Activated CD8-positive, alpha-beta T cell treated with anti-CD3 and anti-CD28 coated beads for 36 hours (primary cell): ENCODE results near the gene HAUS5. TPM values are rescaled to one million over a fixed set of nuclear protein-coding genes. Genes with fewer than 3 reads are reported as not detected.
A peak's percentile ranks its signal among the peaks of the same experiment; 100 is the strongest.

Source experiments
- ATAC-seq: fragments of 200-7000 bp; cut with Tn5 transposase; one replicate; pipeline ENCODE4 v1.10.0; 2021; ENCODE audit warnings: mild to moderate bottlenecking, moderate library complexity
- CTCF ChIA-PET: fragments of 350-600 bp; sonication (Branson Sonifier 250); formaldehyde crosslinking; loops from one replicate; lab custom pipeline; 2021; ENCODE audit warnings: antibody characterized with exemption; lab: Charles Lee
- POLR2A ChIA-PET: fragments of 350-600 bp; sonication (Branson Sonifier 250); formaldehyde crosslinking; loops from one replicate; lab custom pipeline; 2021; ENCODE audit warnings: antibody characterized with exemption; lab: Charles Lee
- DNase-seq: peaks from one replicate; pipeline ENCODE4 v3.0.0-alpha.2; 2020
- H3K27ac Mint-ChIP-seq: one replicate; pipeline ENCODE4 v1.8.0; 2021; ENCODE audit warnings: mild to moderate bottlenecking, mixed read lengths
- H3K27me3 Mint-ChIP-seq: one replicate; pipeline ENCODE4 v1.8.0; 2021; ENCODE audit warnings: mixed read lengths
- H3K36me3 Mint-ChIP-seq: one replicate; pipeline ENCODE4 v1.8.0; 2021; ENCODE audit warnings: low read depth, mixed read lengths
- H3K4me1 Mint-ChIP-seq: one replicate; pipeline ENCODE4 v1.8.0; 2021; ENCODE audit warnings: low read depth, mixed read lengths
- H3K4me3 Mint-ChIP-seq: one replicate; pipeline ENCODE4 v1.8.0; 2021; ENCODE audit warnings: mild to moderate bottlenecking, moderate library complexity, mixed read lengths
- H3K9me3 Mint-ChIP-seq: one replicate; pipeline ENCODE4 v1.8.0; 2021; ENCODE audit warnings: mixed read lengths
- intact Hi-C: fragments of 100-400 bp; cut with micrococcal nuclease; formaldehyde crosslinking; loops from one replicate; pipeline ENCODE4 v1.10.0; 2022
- total RNA-seq, 2 experiments: library from RNA; stranded (reverse); gene quantifications; one replicate each; pipeline ENCODE4 v1.2.3, GENCODE V29; 2021
- TF ChIP-seq, protein P1 (sequence below): fragments of 200-600 bp; IDR thresholded peaks from one replicate; pipeline ENCODE4 v1.8.0; 2022; ENCODE audit warnings: antibody characterized with exemption, mild to moderate bottlenecking

The HAUS5 gene, protein sequence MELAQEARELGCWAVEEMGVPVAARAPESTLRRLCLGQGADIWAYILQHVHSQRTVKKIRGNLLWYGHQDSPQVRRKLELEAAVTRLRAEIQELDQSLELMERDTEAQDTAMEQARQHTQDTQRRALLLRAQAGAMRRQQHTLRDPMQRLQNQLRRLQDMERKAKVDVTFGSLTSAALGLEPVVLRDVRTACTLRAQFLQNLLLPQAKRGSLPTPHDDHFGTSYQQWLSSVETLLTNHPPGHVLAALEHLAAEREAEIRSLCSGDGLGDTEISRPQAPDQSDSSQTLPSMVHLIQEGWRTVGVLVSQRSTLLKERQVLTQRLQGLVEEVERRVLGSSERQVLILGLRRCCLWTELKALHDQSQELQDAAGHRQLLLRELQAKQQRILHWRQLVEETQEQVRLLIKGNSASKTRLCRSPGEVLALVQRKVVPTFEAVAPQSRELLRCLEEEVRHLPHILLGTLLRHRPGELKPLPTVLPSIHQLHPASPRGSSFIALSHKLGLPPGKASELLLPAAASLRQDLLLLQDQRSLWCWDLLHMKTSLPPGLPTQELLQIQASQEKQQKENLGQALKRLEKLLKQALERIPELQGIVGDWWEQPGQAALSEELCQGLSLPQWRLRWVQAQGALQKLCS
- total RNA-seq: 10 to 100 TPM; 38.3 to 40.0 TPM

GRCh38 chr19:35612559-35613321 lies at the start of gene HAUS5:
TSS of gene HAUS5 (plus strand) at chr19:35612735. CDS start at chr19:35612795, 60 bp downstream.
- H3K27ac Mint-ChIP-seq: peak within 1 kb of the TSS; percentile 94
- CTCF ChIA-PET: interaction anchor here (0.9 to 4.3 kb wide), 3 partner anchors 55 to 118 kb away, joined by 3 to 19 read pairs (median 5); no protein-coding TSS in a partner anchor
- peaks cover 23% of the 10 kb centered on the region for H3K4me1 Mint-ChIP-seq
- peak; percentile 98 for DNase-seq
- H3K27me3 Mint-ChIP-seq: no peaks in the 10 kb centered on the region
- peaks cover 6% of the 10 kb centered on the region for H3K9me3 Mint-ChIP-seq
- ATAC-seq: peak; percentile 96
- H3K36me3 Mint-ChIP-seq: peaks cover 9% of the 10 kb centered on the region
- POLR2A ChIA-PET: interaction anchor here (0.6 to 2.1 kb wide), 10 partner anchors 10 to 128 kb away, joined by 3 to 13 read pairs (median 4); partner anchors contain the start of genes ATP4A and RBM42
- TF ChIP-seq, protein P1, sequence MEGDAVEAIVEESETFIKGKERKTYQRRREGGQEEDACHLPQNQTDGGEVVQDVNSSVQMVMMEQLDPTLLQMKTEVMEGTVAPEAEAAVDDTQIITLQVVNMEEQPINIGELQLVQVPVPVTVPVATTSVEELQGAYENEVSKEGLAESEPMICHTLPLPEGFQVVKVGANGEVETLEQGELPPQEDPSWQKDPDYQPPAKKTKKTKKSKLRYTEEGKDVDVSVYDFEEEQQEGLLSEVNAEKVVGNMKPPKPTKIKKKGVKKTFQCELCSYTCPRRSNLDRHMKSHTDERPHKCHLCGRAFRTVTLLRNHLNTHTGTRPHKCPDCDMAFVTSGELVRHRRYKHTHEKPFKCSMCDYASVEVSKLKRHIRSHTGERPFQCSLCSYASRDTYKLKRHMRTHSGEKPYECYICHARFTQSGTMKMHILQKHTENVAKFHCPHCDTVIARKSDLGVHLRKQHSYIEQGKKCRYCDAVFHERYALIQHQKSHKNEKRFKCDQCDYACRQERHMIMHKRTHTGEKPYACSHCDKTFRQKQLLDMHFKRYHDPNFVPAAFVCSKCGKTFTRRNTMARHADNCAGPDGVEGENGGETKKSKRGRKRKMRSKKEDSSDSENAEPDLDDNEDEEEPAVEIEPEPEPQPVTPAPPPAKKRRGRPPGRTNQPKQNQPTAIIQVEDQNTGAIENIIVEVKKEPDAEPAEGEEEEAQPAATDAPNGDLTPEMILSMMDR: no peak
- H3K4me3 Mint-ChIP-seq: peak within 1 kb of the TSS; percentile 84
- intact Hi-C loops: no loop called here

- no peaks in the 10 kb centered on the region for H3K36me3 Mint-ChIP-seq
- CTCF ChIA-PET: no interaction called here
- no peak overlapping the region for H3K4me3 Mint-ChIP-seq
- intact Hi-C loops: no loop called here
- H3K9me3 Mint-ChIP-seq: no peaks in the 10 kb centered on the region
- no peak for DNase-seq
- POLR2A ChIA-PET: interaction anchor here (0.9 kb wide), 1 partner anchor 50 kb away, joined by 3 read pairs; the partner anchor contains the start of gene HAUS5
- no peak for ATAC-seq
- no peak overlapping the region for H3K27ac Mint-ChIP-seq
- H3K4me1 Mint-ChIP-seq: peaks cover 5% of the 10 kb centered on the region
- TF ChIP-seq, protein P1: no peak
- H3K27me3 Mint-ChIP-seq: peaks cover 48% of the 10 kb centered on the region
Observed at GRCh38 chr19:35562776-35563175, 49.8 kb upstream of the HAUS5 start.

- H3K9me3 Mint-ChIP-seq: no peaks in the 10 kb centered on the region
- H3K36me3 Mint-ChIP-seq: no peaks in the 10 kb centered on the region
- ATAC-seq (no peak), DNase-seq (no peak)
- ChIA-PET POLR2A (interaction anchor here (0.9 kb wide), 1 partner anchor 49 kb away, joined by 3 read pairs; the partner anchor contains the start of gene HAUS5), CTCF (no interaction called here)
- no peak within 1 kb of the TSS for H3K4me3 Mint-ChIP-seq
- H3K27ac Mint-ChIP-seq: no peak within 1 kb of the TSS
- intact Hi-C loops: no loop called here
- H3K4me1 Mint-ChIP-seq: peaks cover 3% of the 10 kb centered on the region
- TF ChIP-seq, protein P1: no peak
- H3K27me3 Mint-ChIP-seq: peaks cover 46% of the 10 kb centered on the region
Observed at GRCh38 chr19:35563207-35563829, 49.2 kb upstream of the HAUS5 start, which contains the start of gene ATP4A. TSS of gene ATP4A (minus strand) at chr19:35563658. CDS start at chr19:35563629, 29 bp downstream.

GRCh38 chr19:35565016-35565856 lies 47.3 kb upstream of the HAUS5 start:
- ChIA-PET POLR2A (no interaction called here), CTCF (no interaction called here)
- intact Hi-C loops: no loop called here
- Mint-ChIP-seq H3K27ac (no peak overlapping the region), H3K4me1 (no peaks in the 10 kb centered on the region), H3K9me3 (no peaks in the 10 kb centered on the region), H3K27me3 (peaks cover 33% of the 10 kb centered on the region), H3K4me3 (no peak overlapping the region), H3K36me3 (no peaks in the 10 kb centered on the region)
- DNase-seq: no peak
- no peak for ATAC-seq
- TF ChIP-seq, protein P1: no peak
